K562 (cell line): Measurements from ENCODE around the gene KCNK6. TPM values are rescaled to one million over a fixed set of nuclear protein-coding genes. Genes with fewer than 3 reads are reported as not detected.

Experiments used
- ARID2 ChIP-seq: fragments of 450-650 bp; IDR thresholded peaks from 2 replicates; pipeline ENCODE4 v1.6.1; 2017; ENCODE audit warnings: antibody characterized with exemption, mild to moderate bottlenecking
- CBFB ChIP-seq: sonication (generic); formaldehyde crosslinking; IDR thresholded peaks from 2 replicates; pipeline ENCODE4 v1.4.0; 2020; ENCODE audit warnings: mild to moderate bottlenecking, missing genetic modification reagents
- DACH1 ChIP-seq: fragments of 450-650 bp; IDR thresholded peaks from 2 replicates; pipeline ENCODE4 v1.6.1; 2018; ENCODE audit not compliant: partially characterized antibody
- E2F8 ChIP-seq: fragments of 450-650 bp; IDR thresholded peaks from 2 replicates; pipeline ENCODE4 v1.7.1; 2018; ENCODE audit warnings: mild to moderate bottlenecking, low read depth; ENCODE audit not compliant: partially characterized antibody
- FOXK2 ChIP-seq, 2 experiments: fragments of 450-650 bp; IDR thresholded peaks in 1 of 2; conservative IDR thresholded peaks in 1 of 2; 2 replicates each; pipeline ENCODE4 v1.6.1; 2016; ENCODE audit warnings: low read depth in 2 of 2, mild to moderate bottlenecking in 1 of 2
- GABPB2 ChIP-seq: fragments of 250-450 bp; sonication (Bioruptor Pico); conservative IDR thresholded peaks from 2 replicates; pipeline ENCODE4 v1.5.1; 2021; ENCODE audit warnings: mild to moderate bottlenecking
- HIVEP1 ChIP-seq: fragments of 250-450 bp; sonication (Bioruptor Pico); IDR thresholded peaks from 2 replicates; pipeline ENCODE4 v1.4.0; 2020; ENCODE audit warnings: mild to moderate bottlenecking
- HNRNPL ChIP-seq: fragments of 200-400 bp; formaldehyde crosslinking; IDR thresholded peaks from 2 replicates; pipeline ENCODE4 v1.6.1; 2017; ENCODE audit warnings: low read depth, mild to moderate bottlenecking, low read length
- NR0B1 ChIP-seq: fragments of 450-650 bp; IDR thresholded peaks from one replicate; pipeline ENCODE4 v1.6.1; 2018; ENCODE audit warnings: mild to moderate bottlenecking, moderate library complexity; ENCODE audit not compliant: partially characterized antibody
- PTBP1 ChIP-seq: fragments of 200-400 bp; formaldehyde crosslinking; IDR thresholded peaks from 2 replicates; pipeline ENCODE4 v1.6.1; 2017; ENCODE audit warnings: low read depth, low read length
- PTRF ChIP-seq: fragments of 450-650 bp; IDR thresholded peaks from 2 replicates; pipeline ENCODE4 v1.6.1; 2016; ENCODE audit warnings: mild to moderate bottlenecking, missing genetic modification characterization, missing compliant biosample characterization
- RB1 ChIP-seq: fragments of 450-650 bp; IDR thresholded peaks from 2 replicates; pipeline ENCODE4 v1.6.1; 2017; ENCODE audit warnings: low read depth, mild to moderate bottlenecking
- SMAD2 ChIP-seq: fragments of 150-350 bp; IDR thresholded peaks from 2 replicates; pipeline ENCODE4 v1.6.1; 2014; ENCODE audit warnings: low read depth, mild to moderate bottlenecking, low read length
- SRSF9 ChIP-seq: fragments of 200-400 bp; formaldehyde crosslinking; IDR thresholded peaks from 2 replicates; pipeline ENCODE4 v1.6.1; 2017; ENCODE audit warnings: low read depth, low read length, borderline replicate concordance
- STAG1 ChIP-seq: sonication (generic); formaldehyde crosslinking; IDR thresholded peaks from 2 replicates; pipeline ENCODE4 v1.5.0; 2020; ENCODE audit warnings: missing genetic modification reagents, borderline replicate concordance
- ZNF133 ChIP-seq: fragments of 250-450 bp; sonication (Bioruptor Pico); IDR thresholded peaks from 2 replicates; pipeline ENCODE4 v1.4.0; 2020; ENCODE audit warnings: mild to moderate bottlenecking
- ZNF407 ChIP-seq: fragments of 450-650 bp; IDR thresholded peaks from 2 replicates; pipeline ENCODE4 v1.6.1; 2016; ENCODE audit warnings: low read depth
- polyA plus RNA-seq, 8 experiments: library from polyadenylated mRNA; depleted of rRNA in 4 of 8; stranded (reverse) in 5 of 8; unstranded in 3 of 8; fragments of >200 nt; fragmentation: Nextera tagmentation in 2 of 8; fragmentation: Illumina TruSeq in 1 of 8; extraction: Ambion mirVana in 2 of 8; extraction: Trizol in 1 of 8; gene quantifications; 2 replicates each; pipeline versions ENCODE4 v1.2.1 to v1.2.3, GENCODE V29; 2011 to 2014; ENCODE audit warnings: inconsistent platforms in 1 of 8, missing spikeins in 1 of 8
- total RNA-seq, 7 experiments: library from RNA; depleted of rRNA in 6 of 7; stranded (reverse); fragments of >200 nt in 6 of 7; fragmentation: Illumina TruSeq in 2 of 7; extraction: Trizol in 2 of 7; gene quantifications; 2 replicates each; pipeline versions ENCODE4 v1.2.1 to v1.2.3, GENCODE V29; 2011 to 2021; ENCODE audit warnings: low replicate concordance in 1 of 7

The KCNK6 gene
- total and polyA plus RNA-seq, 9 of the 15 experiments (the other 6 are each of a cell fraction or from before 2014, with no cell fraction given): 0.05 to 0.42 (median 0.15) TPM

GRCh38 chr19:38317104-38317612 lies 2.5 kb upstream of the KCNK6 start (continued):
- peak; percentile 43; the same call in 1 of the 2 replicates for TF ChIP-seq ZNF407
- TF ChIP-seq HIVEP1 (CRISPR knock-in tag): no peak
- TF ChIP-seq DACH1: no peak
- no peak for TF ChIP-seq HNRNPL
- TF ChIP-seq SRSF9: no peak
- TF ChIP-seq RB1: peak; percentile 58; the same call in 1 of the 2 replicates
- no peak for TF ChIP-seq CBFB
- TF ChIP-seq PTRF (tag): no peak
- TF ChIP-seq GABPB2: no peak
- TF ChIP-seq ZNF133 (CRISPR knock-in tag): no peak
- no peak for TF ChIP-seq NR0B1
- peak; percentile 70 to 73; a peak in 3 of 4 replicates for TF ChIP-seq FOXK2 (conservative IDR thresholded peaks at IDR 0.05 in 1 of 2, IDR thresholded peaks at IDR 0.05 in 1 of 2; ENCODE audit: low read depth in 2 of 2)
- no peak for TF ChIP-seq SMAD2
- no peak for TF ChIP-seq STAG1 (CRISPR knock-in tag)
- no peak for TF ChIP-seq PTBP1
- TF ChIP-seq E2F8: peak; percentile 75
- no peak for TF ChIP-seq ARID2
